Activated CD4-positive, alpha-beta T cell treated with anti-CD3 and anti-CD28 coated beads, Interleukin-2, amount 10 ng/mL, durations not matched to agents 7 days and 5 days (primary cell): ENCODE measurements around the gene INPP5E. TPM values are rescaled to one million over a fixed set of nuclear protein-coding genes. Genes with fewer than 3 reads are reported as not detected.

Experiments
- CTCF ChIA-PET: fragments of 350-600 bp; sonication (Branson Sonifier 250); formaldehyde crosslinking; loops from one replicate; lab custom pipeline; 2021; ENCODE audit warnings: antibody characterized with exemption; lab: Charles Lee
- POLR2A ChIA-PET: fragments of 350-600 bp; sonication (Branson Sonifier 250); formaldehyde crosslinking; loops from one replicate; lab custom pipeline; 2021; ENCODE audit warnings: antibody characterized with exemption; lab: Charles Lee
- DNase-seq: peaks from one replicate; pipeline ENCODE4 v3.0.0-alpha.2; 2020
- H3K27ac Mint-ChIP-seq: one replicate; pipeline ENCODE4 v1.8.0; 2021; ENCODE audit warnings: mild to moderate bottlenecking, moderate library complexity, mixed read lengths
- H3K27me3 Mint-ChIP-seq: one replicate; pipeline ENCODE4 v1.8.0; 2021; ENCODE audit warnings: mixed read lengths
- H3K36me3 Mint-ChIP-seq: one replicate; pipeline ENCODE4 v1.8.0; 2021; ENCODE audit warnings: low read depth, mixed read lengths
- H3K4me1 Mint-ChIP-seq: one replicate; pipeline ENCODE4 v1.8.0; 2021; ENCODE audit warnings: mixed read lengths
- H3K4me3 Mint-ChIP-seq: one replicate; pipeline ENCODE4 v1.8.0; 2021; ENCODE audit warnings: mild to moderate bottlenecking, moderate library complexity, mixed read lengths
- H3K9me3 Mint-ChIP-seq: one replicate; pipeline ENCODE4 v1.8.0; 2021; ENCODE audit warnings: mixed read lengths
- total RNA-seq, 2 experiments: library from RNA; stranded (reverse); gene quantifications; one replicate each; pipeline ENCODE4 v1.2.3, GENCODE V29; 2021

INPP5E gene
- total RNA-seq, 2 experiments from 2014 or later = 16.5 to 18.5 TPM

GRCh38 chr9:136466155-136466541, 26.5 kb upstream of the INPP5E start:
- Mint-ChIP-seq H3K9me3 (no peaks in the 10 kb centered on the region), H3K4me1 (no peaks in the 10 kb centered on the region), H3K27ac (no peak overlapping the region), H3K27me3 (no peaks in the 10 kb centered on the region), H3K4me3 (no peak overlapping the region), H3K36me3 (peaks cover 36% of the 10 kb centered on the region)
- CTCF ChIA-PET = no interaction called here
- DNase-seq = no peak
- POLR2A ChIA-PET = no interaction called here

- Mint-ChIP-seq H3K4me3 (no peak overlapping the region), H3K27ac (no peak overlapping the region), H3K4me1 (no peaks in the 10 kb centered on the region), H3K36me3 (peaks cover 36% of the 10 kb centered on the region), H3K27me3 (no peaks in the 10 kb centered on the region), H3K9me3 (no peaks in the 10 kb centered on the region)
- ChIA-PET CTCF (interaction anchor here (1.3 kb wide), 1 partner anchor 18 kb away, joined by 4 read pairs; no protein-coding TSS in a partner anchor), POLR2A (no interaction called here)
- DNase-seq = no peak
These were observed 26.0 kb upstream of the INPP5E start for GRCh38 chr9:136465500-136466154.

GRCh38 chr9:136464241-136464640, 24.6 kb upstream of the INPP5E start:
- ChIA-PET POLR2A (no interaction called here), CTCF (interaction anchor here (1.3 kb wide), 1 partner anchor 20 kb away, joined by 4 read pairs; no protein-coding TSS in a partner anchor)
- Mint-ChIP-seq H3K27ac (no peak overlapping the region), H3K4me1 (no peaks in the 10 kb centered on the region), H3K4me3 (no peak overlapping the region), H3K27me3 (no peaks in the 10 kb centered on the region), H3K36me3 (peaks cover 40% of the 10 kb centered on the region), H3K9me3 (no peaks in the 10 kb centered on the region)
- no peak for DNase-seq

GRCh38 chr9:136463578-136463977, 23.9 kb upstream of the INPP5E start:
- no peaks in the 10 kb centered on the region for H3K9me3 Mint-ChIP-seq
- no peak overlapping the region for H3K4me3 Mint-ChIP-seq
- no peak overlapping the region for H3K27ac Mint-ChIP-seq
- no peaks in the 10 kb centered on the region for H3K27me3 Mint-ChIP-seq
- POLR2A ChIA-PET = no interaction called here
- peaks cover 42% of the 10 kb centered on the region for H3K36me3 Mint-ChIP-seq
- CTCF ChIA-PET = no interaction called here
- no peak for DNase-seq
- H3K4me1 Mint-ChIP-seq = no peaks in the 10 kb centered on the region

GRCh38 chr9:136462664-136463063, 23.0 kb upstream of the INPP5E start:
- Mint-ChIP-seq H3K36me3 (peaks cover 46% of the 10 kb centered on the region), H3K9me3 (no peaks in the 10 kb centered on the region), H3K4me3 (no peak overlapping the region), H3K27me3 (no peaks in the 10 kb centered on the region), H3K27ac (no peak overlapping the region), H3K4me1 (no peaks in the 10 kb centered on the region)
- ChIA-PET POLR2A (no interaction called here), CTCF (no interaction called here)
- DNase-seq = no peak

GRCh38 chr9:136460772-136461325, 21.2 kb upstream of the INPP5E start:
- H3K27ac Mint-ChIP-seq = no peak overlapping the region
- no peak for DNase-seq
- no peaks in the 10 kb centered on the region for H3K9me3 Mint-ChIP-seq
- peaks cover 52% of the 10 kb centered on the region for H3K36me3 Mint-ChIP-seq
- H3K4me1 Mint-ChIP-seq = no peaks in the 10 kb centered on the region
- ChIA-PET CTCF (interaction anchor here (1.0 kb wide), 1 partner anchor 97 kb away, joined by 5 read pairs; the partner anchor contains the start of gene DNLZ), POLR2A (no interaction called here)
- no peaks in the 10 kb centered on the region for H3K27me3 Mint-ChIP-seq
- H3K4me3 Mint-ChIP-seq = no peak overlapping the region

GRCh38 chr9:136459425-136459824, 19.8 kb upstream of the INPP5E start:
- no peak overlapping the region for H3K27ac Mint-ChIP-seq
- no peaks in the 10 kb centered on the region for H3K27me3 Mint-ChIP-seq
- ChIA-PET CTCF (interaction anchor here (0.9 kb wide), 1 partner anchor 11 kb away, joined by 3 read pairs; no protein-coding TSS in a partner anchor), POLR2A (no interaction called here)
- H3K36me3 Mint-ChIP-seq = peaks cover 47% of the 10 kb centered on the region
- H3K9me3 Mint-ChIP-seq = no peaks in the 10 kb centered on the region
- DNase-seq = no peak
- H3K4me1 Mint-ChIP-seq = no peaks in the 10 kb centered on the region
- H3K4me3 Mint-ChIP-seq = no peak overlapping the region

GRCh38 chr9:136457326-136457725, 17.7 kb upstream of the INPP5E start:
- H3K36me3 Mint-ChIP-seq = peaks cover 53% of the 10 kb centered on the region
- H3K9me3 Mint-ChIP-seq = no peaks in the 10 kb centered on the region
- no peaks in the 10 kb centered on the region for H3K27me3 Mint-ChIP-seq
- no peaks in the 10 kb centered on the region for H3K4me1 Mint-ChIP-seq
- no peak for DNase-seq
- POLR2A ChIA-PET = no interaction called here
- no peak overlapping the region for H3K27ac Mint-ChIP-seq
- CTCF ChIA-PET = interaction anchor here (1.5 kb wide), 1 partner anchor 15 kb away, joined by 3 read pairs; no protein-coding TSS in a partner anchor
- H3K4me3 Mint-ChIP-seq = no peak overlapping the region

GRCh38 chr9:136456258-136456657, 16.6 kb upstream of the INPP5E start:
- POLR2A ChIA-PET = no interaction called here
- DNase-seq = no peak
- Mint-ChIP-seq H3K36me3 (peaks cover 55% of the 10 kb centered on the region), H3K4me3 (no peak overlapping the region), H3K4me1 (no peaks in the 10 kb centered on the region), H3K27ac (no peak overlapping the region), H3K27me3 (no peaks in the 10 kb centered on the region), H3K9me3 (no peaks in the 10 kb centered on the region)
- CTCF ChIA-PET = no interaction called here

- H3K27ac Mint-ChIP-seq = peak overlapping the region; percentile 46
- DNase-seq = no peak
- no peaks in the 10 kb centered on the region for H3K27me3 Mint-ChIP-seq
- no peaks in the 10 kb centered on the region for H3K4me1 Mint-ChIP-seq
- no peaks in the 10 kb centered on the region for H3K9me3 Mint-ChIP-seq
- H3K36me3 Mint-ChIP-seq = peaks cover 59% of the 10 kb centered on the region
- POLR2A ChIA-PET = no interaction called here
- no peak overlapping the region for H3K4me3 Mint-ChIP-seq
- CTCF ChIA-PET = no interaction called here
These were observed 15.7 kb upstream of the INPP5E start for GRCh38 chr9:136455043-136456002.

- no peaks in the 10 kb centered on the region for H3K27me3 Mint-ChIP-seq
- ChIA-PET POLR2A (no interaction called here), CTCF (interaction anchor here (1.1 kb wide), 1 partner anchor 16 kb away, joined by 3 read pairs; no protein-coding TSS in a partner anchor)
- H3K9me3 Mint-ChIP-seq = no peaks in the 10 kb centered on the region
- H3K4me3 Mint-ChIP-seq = no peak overlapping the region
- H3K36me3 Mint-ChIP-seq = peaks cover 55% of the 10 kb centered on the region
- H3K4me1 Mint-ChIP-seq = no peaks in the 10 kb centered on the region
- H3K27ac Mint-ChIP-seq = no peak overlapping the region
- no peak for DNase-seq
These were observed 14.6 kb upstream of the INPP5E start for GRCh38 chr9:136454026-136454796.

- H3K36me3 Mint-ChIP-seq = peaks cover 47% of the 10 kb centered on the region
- H3K4me3 Mint-ChIP-seq = no peak overlapping the region
- no peak overlapping the region for H3K27ac Mint-ChIP-seq
- no peaks in the 10 kb centered on the region for H3K9me3 Mint-ChIP-seq
- no peaks in the 10 kb centered on the region for H3K27me3 Mint-ChIP-seq
- POLR2A ChIA-PET = no interaction called here
- CTCF ChIA-PET = interaction anchor here (0.6 to 1.1 kb wide), 2 partner anchors 15 to 75 kb away, joined by 3 read pairs; no protein-coding TSS in a partner anchor
- H3K4me1 Mint-ChIP-seq = no peaks in the 10 kb centered on the region
- DNase-seq = no peak
These were observed 13.7 kb upstream of the INPP5E start for GRCh38 chr9:136453326-136453725.
